GM19328 (cell line): ENCODE data around the gene NPIPA1.
A peak's percentile ranks its signal among the peaks of the same experiment; 100 is the strongest.
"Not testable (repeated sequence)": the region's sequence is repeated elsewhere in the genome, so short reads cannot be mapped to it uniquely, and the experiment has no call there.

Experiments used
- ATAC-seq: cut with Tn5 transposase; IDR thresholded peaks from one replicate; pipeline ENCODE4 v1.9.1; 2021; ENCODE audit warnings: mild to moderate bottlenecking, moderate library complexity; ENCODE audit not compliant: unreplicated experiment

NPIPA1 gene

GRCh38 chr16:14975418-14976194, 38.4 kb downstream of the NPIPA1 start:
- peak; percentile 4 for ATAC-seq

DNA sequence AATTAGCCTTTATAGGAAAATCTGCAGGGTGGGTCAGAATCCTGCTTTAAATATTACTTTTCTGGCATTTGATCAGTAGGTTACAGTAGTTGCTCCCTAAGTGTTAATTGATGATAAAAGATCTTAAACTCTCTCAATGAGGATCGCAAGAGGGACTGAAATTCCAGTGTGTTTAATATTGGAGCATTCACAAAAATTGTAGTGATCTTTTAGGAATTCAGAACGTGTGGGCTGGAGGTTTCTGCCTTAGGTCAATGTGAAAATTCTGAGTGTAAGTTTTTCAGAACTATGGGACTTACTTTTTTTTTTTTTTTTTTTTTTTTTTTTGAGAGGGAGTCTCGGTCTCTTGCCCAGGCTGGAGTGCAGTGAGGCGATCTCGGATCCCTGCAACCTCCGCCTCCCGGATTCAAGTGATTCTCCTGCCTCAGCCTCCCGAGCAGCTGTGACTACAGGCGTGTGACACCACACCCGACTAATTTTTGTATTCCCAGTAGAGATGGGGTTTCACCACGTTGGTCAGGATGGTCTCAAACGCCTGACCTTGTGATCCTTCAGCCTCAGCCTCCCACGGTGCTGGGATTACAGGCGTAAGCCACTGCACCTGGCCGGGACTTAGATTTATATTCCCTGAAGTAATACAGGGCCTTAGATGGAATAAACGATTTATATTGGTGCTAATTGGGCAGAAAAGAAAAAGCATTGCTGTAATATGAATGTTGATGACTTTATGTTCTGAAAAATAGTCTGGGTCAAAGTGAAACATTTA, 39.9 kb downstream of the NPIPA1 start:
- ATAC-seq, result not testable (repeated sequence)

DNA sequence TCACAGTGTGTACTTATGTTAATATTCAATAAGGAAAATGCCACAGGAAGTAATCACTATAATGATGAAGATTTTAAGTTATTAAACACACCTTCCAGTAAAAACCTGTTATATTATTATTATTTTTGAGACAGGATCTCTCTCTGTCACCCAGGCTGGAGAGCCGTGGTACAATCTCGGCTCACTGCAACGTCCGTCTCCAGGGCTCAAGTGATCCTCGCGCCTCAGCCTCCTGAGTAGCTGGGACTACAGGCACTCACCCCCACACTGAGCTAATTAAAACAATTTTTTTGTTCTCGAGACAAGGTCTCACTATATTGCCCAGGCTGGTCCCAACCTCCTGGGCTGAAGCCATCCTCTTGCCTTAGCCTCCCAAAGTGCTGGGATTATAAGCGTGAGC, 41.0 kb downstream of the NPIPA1 start:
- ATAC-seq, result not testable (repeated sequence)

DNA sequence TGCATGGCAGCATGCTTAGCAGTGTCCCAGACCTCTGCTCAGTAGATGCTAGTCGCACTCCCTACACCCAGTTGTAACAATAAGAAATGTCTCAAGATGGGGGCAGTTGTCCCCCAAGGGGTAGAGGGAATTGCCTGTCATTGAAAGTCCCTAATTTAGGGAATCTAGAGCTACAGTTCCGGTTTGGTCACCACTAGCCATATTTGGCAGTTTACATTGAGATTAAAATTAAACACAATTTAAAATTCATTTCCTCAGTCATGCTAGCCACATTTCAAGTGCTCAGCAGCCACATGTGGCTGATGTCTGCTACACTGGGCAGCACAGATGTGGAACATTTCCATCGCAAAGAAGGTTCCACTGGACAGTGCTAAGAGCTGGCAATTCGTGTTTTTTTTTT, 41.7 kb downstream of the NPIPA1 start:
- not testable (repeated sequence) for ATAC-seq

DNA sequence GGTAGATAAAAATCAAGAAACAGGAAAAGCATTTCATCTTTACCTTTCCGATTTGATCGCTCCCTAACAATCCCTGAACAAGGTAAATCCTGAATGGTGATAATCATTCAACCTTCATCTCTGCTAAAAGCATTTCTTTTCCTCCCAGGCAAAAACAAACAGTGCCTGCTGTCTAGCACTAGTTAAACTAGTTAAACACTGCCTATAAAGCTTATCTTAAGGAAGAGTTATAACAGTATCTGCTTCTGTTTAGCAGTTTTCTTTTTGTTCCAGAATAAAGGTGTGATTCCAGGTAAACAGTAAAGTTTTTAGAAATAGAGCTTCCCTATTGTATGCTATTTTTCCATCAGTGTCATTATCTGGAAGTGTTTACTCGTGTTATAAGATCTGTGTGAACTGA, 44.0 kb downstream of the NPIPA1 start:
- not testable (repeated sequence) for ATAC-seq

- ATAC-seq, result not testable (repeated sequence)
Measured at GRCh38 chr16:14982521-14982920, 45.3 kb downstream of the NPIPA1 start.

DNA sequence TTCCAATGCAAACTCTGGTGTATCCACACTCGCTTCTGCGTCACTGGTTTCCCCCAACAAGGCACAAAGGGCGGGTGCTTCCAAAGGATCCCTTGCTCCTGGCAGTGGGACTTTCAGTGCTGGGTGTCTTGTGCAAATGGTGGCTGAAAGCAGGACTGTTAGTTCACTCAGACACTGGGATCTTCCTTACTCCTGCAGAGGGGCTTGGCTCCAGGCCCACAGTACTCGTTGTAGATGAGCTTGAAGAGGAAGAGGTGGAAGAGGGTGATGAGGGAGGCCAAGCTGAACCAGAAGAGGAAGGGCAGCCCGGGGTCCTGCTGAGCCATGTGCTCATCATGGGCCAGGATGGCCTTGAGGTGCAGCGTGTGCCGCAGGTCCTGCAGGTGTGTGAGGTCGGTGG, 50.8 kb downstream of the NPIPA1 start:
- ATAC-seq, result not testable (repeated sequence)

DNA sequence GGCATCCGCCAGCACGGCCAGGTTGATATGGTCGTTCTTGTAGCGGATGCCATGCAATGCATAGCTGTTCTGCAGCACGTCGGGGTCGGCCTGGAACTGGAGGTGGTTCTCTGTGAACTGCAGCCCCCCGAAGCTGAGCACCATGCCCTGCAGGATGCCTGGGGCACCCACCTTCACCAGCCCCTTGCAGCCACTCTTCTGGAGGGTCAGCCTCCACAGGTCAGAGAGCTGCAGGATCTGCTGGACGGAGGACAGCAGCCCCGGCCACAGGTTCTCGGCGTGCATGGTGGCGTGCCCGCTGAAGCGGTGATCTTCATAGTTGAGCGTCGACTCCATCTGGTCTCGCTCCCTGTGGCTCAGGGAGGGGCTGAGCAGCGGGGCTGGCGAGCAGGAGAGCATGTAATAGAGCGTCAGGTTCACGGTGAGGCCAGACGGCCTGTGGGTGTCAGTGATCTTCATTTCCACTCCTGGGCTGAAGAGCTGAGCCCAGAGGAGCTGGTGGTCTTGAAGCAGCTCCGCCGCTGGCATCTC, 51.5 kb downstream of the NPIPA1 start:
- not testable (repeated sequence) for ATAC-seq

GRCh38 chr16:14989291-14990281, 52.3 kb downstream of the NPIPA1 start:
- not testable (repeated sequence) for ATAC-seq

- not testable (repeated sequence) for ATAC-seq
Measured at GRCh38 chr16:14993277-14994151, 56.3 kb downstream of the NPIPA1 start.

- not testable (repeated sequence) for ATAC-seq
Measured at GRCh38 chr16:14996702-14997101, 59.5 kb downstream of the NPIPA1 start.

GRCh38 chr16:14998300-14998699, 61.1 kb downstream of the NPIPA1 start:
- ATAC-seq, result not testable (repeated sequence)

DNA sequence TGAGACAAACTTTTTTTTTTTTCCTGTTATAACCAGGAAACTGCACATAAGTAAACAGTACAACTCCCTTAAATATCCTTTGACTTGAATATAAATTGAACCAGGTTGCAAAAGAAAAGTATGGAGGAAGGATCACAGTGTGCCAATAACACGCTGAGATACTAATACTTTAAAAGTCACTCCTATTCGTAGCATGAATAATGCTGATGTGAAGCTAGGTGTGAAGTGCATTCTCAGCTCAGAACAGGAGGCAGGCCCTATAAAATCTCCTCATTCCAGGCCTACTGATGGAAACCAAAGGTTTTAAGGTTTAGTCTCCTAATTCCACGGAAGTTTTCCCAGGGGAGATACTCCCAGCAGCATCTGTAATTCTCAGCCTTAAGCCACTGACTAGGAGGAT, 62.6 kb downstream of the NPIPA1 start:
- not testable (repeated sequence) for ATAC-seq
